ENCODE results near the gene NSRP1.
"Not testable (repeated sequence)": the region's sequence is repeated elsewhere in the genome, so short reads cannot be mapped to it uniquely, and the experiment has no call there.

The NSRP1 gene

GRCh38 chr17:30222721-30223175 is 106.1 kb downstream of the NSRP1 start:
- no peak for DNase-seq (ENCODE audit: low read depth in 2 of 2)

- no peak for DNase-seq (ENCODE audit: low read depth in 2 of 2)
Observed at GRCh38 chr17:30224419-30224960, 107.9 kb downstream of the NSRP1 start.

GRCh38 chr17:30225112-30225511 is 108.5 kb downstream of the NSRP1 start:
- DNase-seq (ENCODE audit: low read depth in 2 of 2): no peak

GRCh38 chr17:30225919-30226553 is 109.4 kb downstream of the NSRP1 start:
- no peak for DNase-seq (ENCODE audit: low read depth in 2 of 2)

- DNase-seq (ENCODE audit: low read depth in 2 of 2): no peak
Observed at GRCh38 chr17:30226878-30227277, 110.3 kb downstream of the NSRP1 start.

GRCh38 chr17:30228011-30228410 is 111.4 kb downstream of the NSRP1 start:
- no peak for DNase-seq (ENCODE audit: low read depth in 2 of 2)

- no peak for DNase-seq (ENCODE audit: low read depth in 2 of 2)
Observed at GRCh38 chr17:30229012-30229411, 112.4 kb downstream of the NSRP1 start.

GRCh38 chr17:30230009-30230408 is 113.4 kb downstream of the NSRP1 start:
- not testable (repeated sequence) for DNase-seq (ENCODE audit: low read depth in 2 of 2)

GRCh38 chr17:30230596-30231125 is 114.0 kb downstream of the NSRP1 start:
- DNase-seq (ENCODE audit: low read depth in 2 of 2): no peak

- no peak for DNase-seq (ENCODE audit: low read depth in 2 of 2)
Observed at GRCh38 chr17:30232015-30232823, 115.6 kb downstream of the NSRP1 start.

GRCh38 chr17:30232824-30233427 is 116.3 kb downstream of the NSRP1 start:
- DNase-seq (ENCODE audit: low read depth in 2 of 2): no peak

- no peak for DNase-seq (ENCODE audit: low read depth in 2 of 2)
Observed at GRCh38 chr17:30234296-30234695, 117.7 kb downstream of the NSRP1 start.

GRCh38 chr17:30234964-30235363 is 118.3 kb downstream of the NSRP1 start:
- no peak for DNase-seq (ENCODE audit: low read depth in 2 of 2)

- no peak for DNase-seq (ENCODE audit: low read depth in 2 of 2)
Observed at GRCh38 chr17:30235386-30236296, 119.0 kb downstream of the NSRP1 start, which contains the start of gene SLC6A4. Gene SLC6A4 (minus strand): TSS chr17:30235697. CDS start chr17:30221958, 13,739 bp downstream.
